HG03575 (cell line): ENCODE measurements around the gene PCDHB11.
"Not testable (repeated sequence)": the region's sequence is repeated elsewhere in the genome, so short reads cannot be mapped to it uniquely, and the experiment has no call there.

Experiments used
- ATAC-seq: cut with Tn5 transposase; IDR thresholded peaks from one replicate; pipeline ENCODE4 v1.9.1; 2021; ENCODE audit not compliant: unreplicated experiment, insufficient number of reproducible peaks, low FRiP score; ENCODE audit errors: extremely low read depth

PCDHB11 gene

GRCh38 chr5:141225421-141225820 lies 26.0 kb downstream of the PCDHB11 start:
- ATAC-seq, result not testable (repeated sequence)

GRCh38 chr5:141234109-141234667 lies 34.8 kb downstream of the PCDHB11 start:
- no peak for ATAC-seq

GRCh38 chr5:141235922-141236321 lies 36.5 kb downstream of the PCDHB11 start:
- not testable (repeated sequence) for ATAC-seq

- no peak for ATAC-seq
Observed at GRCh38 chr5:141236516-141237313, 37.3 kb downstream of the PCDHB11 start.

- no peak for ATAC-seq
Observed at GRCh38 chr5:141241496-141241895, 42.1 kb downstream of the PCDHB11 start.

GRCh38 chr5:141245250-141245717 lies 45.9 kb downstream of the PCDHB11 start, which contains the start of gene PCDHB15:
PCDHB15 (plus strand) TSS chr5:141245395; CDS start chr5:141245579, 184 bp downstream.
- ATAC-seq, result no peak

GRCh38 chr5:141246971-141247370 lies 47.5 kb downstream of the PCDHB11 start:
- not testable (repeated sequence) for ATAC-seq

GRCh38 chr5:141247434-141247833 lies 48.0 kb downstream of the PCDHB11 start:
- ATAC-seq, result not testable (repeated sequence)

GRCh38 chr5:141250576-141250975 lies 51.1 kb downstream of the PCDHB11 start:
- ATAC-seq, result no peak
